HG03280 (cell line): Measurements from ENCODE around the gene DGKZ.
A peak's percentile ranks its signal among the peaks of the same experiment; 100 is the strongest.

Experiments
- ATAC-seq: cut with Tn5 transposase; IDR thresholded peaks from one replicate; pipeline ENCODE4 v1.9.1; 2021; ENCODE audit warnings: mild to moderate bottlenecking, moderate library complexity; ENCODE audit not compliant: unreplicated experiment

The DGKZ gene

GRCh38 chr11:46380340-46381047 lies 33.2 kb downstream of the DGKZ start:
- ATAC-seq: no peak

DNA sequence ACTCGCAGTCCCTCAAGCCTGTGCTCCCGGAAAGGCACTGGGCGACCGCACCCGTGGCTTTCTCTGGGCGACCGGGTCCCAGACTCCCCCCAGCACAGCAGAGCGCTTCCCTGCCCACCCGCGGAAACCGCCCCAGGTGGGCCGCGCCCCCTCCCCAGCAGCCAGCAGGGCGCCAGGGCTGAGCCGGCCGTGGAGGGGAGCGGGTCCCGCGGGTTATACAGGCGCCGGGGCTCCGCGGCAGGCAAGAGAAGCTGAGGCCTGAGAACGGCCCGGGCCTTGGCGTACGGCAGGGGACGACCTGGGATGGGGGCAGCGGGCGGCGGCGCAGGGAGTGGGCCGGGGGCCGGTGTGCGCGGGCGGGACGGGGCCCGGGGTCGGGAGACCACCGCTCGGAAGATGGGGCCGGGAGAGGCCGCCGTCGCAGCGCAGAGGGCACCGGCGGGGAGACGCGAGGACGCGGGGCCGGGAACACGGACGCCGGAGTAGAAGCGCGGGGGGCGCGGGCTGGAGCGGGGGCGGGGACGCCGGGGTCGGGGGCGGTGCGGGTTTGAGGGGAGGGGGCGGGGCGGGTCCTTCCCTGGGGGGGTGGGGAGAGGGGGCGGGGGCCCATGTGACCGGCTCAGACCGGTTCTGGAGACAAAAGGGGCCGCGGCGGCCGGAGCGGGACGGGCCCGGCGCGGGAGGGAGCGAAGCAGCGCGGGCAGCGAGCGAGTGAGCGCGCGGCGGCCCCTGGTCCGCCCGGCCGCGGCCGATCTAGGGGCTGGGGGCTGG lies 34.0 kb downstream of the DGKZ start, which contains the start of gene MDK:
MDK (plus strand) TSS at position 622 of the 771 bp plus-strand sequence. CDS start 389 bp downstream, outside the sequence.
- ATAC-seq: no peak

- ATAC-seq: no peak
Observed at GRCh38 chr11:46381819-46382645, 34.8 kb downstream of the DGKZ start.

GRCh38 chr11:46382646-46383403 lies 35.6 kb downstream of the DGKZ start:
- ATAC-seq: no peak

GRCh38 chr11:46383404-46383758 lies 36.1 kb downstream of the DGKZ start:
- no peak for ATAC-seq

DNA sequence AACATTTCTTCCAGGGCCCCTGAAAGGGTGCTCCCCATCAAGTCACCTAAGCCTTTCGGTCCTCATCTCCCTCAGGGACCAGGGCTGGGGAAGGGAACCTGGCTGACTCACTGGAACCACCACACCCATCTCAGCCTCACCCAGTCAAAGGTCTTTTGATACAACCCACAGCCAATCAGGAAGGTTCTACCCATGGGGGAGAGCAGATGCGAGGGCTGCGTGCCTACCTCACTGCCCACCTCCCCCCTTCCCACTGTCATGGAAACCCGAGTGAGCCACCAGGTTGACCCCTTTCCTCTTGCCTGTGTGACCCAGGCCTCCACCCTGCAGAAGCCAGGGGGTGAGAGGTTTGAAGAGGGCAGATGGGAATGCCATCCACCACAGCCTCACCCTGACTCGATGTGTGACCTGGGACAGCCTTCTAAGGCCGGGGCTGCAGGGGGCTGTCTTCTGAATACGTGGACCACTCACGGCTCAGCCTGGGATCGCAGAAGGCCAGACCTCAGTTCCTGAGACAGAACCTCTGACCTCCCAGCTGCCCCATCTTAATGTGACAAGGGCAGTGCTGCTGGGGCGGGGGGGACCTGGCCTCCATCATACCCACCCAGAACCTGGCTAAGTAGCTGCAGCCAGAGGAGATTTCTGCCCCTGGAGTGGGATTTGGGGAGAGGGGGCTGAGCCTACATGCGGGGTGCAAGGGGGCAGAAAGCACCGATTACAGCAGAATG lies 36.9 kb downstream of the DGKZ start:
- ATAC-seq: no peak

DNA sequence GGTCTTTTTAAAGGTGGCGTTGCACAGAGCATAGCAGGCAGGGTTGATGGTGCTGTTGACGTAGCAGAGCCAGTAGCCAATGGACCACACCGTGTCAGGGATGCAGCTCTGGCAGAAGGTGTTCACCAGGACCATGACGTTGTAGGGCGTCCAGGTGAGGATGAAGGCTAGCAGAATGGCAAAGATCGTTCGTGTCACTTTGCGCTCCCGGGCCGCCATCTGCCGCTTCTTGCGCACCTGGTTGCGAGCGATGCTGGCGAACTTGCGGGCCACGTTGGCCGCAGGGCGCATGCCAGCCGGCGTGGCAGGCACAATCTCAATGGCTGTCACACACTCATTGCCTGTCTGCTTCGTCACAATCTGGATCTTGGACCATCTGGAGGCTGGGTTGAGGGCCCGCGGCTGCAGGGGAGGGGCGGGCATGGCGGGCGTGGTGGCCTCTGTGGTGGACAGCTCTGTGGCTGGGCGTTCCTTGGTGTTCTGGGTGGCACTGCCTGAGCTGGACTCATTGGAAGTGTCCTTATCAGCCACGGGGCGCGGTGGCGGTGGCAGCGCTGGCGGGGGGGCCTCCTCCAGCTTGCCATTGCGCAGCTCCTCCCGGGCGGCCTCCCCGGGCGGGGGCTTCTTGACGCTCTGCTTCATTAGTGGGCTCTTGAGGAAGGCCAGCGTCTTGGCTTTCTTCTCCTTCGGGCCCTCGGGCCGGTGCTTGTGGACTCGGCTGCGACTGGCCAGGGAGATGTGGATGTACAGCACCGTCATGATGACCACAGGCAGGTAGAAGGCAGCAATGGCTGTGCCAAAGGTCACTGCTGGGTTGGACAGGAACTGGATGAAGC lies 38.1 kb downstream of the DGKZ start:
- no peak for ATAC-seq

DNA sequence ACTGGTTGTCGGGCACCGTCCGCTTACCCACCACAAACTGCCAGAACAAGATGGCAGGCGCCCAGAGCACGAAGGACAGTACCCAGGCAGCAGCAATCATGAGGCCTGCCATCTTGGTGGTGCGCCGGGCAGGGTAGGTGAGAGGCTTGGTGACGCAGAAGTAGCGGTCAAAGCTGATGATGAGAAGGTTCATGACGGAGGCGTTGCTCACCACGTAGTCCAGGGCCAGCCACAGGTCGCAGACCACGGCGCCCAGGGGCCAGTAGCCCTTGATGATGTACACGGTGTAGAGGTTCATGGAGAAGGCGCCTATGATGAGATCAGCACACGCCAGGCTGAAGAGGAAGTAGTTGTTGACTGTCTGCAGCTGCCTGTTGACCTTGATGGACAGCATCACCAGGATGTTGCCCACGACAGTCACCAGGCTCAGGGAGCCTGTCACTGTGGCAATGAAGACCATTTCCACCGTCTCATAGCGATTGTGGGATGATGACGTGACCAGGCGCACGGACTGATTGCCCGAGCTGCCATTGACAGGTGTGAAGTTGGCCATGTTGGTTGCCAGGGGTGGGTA lies 38.8 kb downstream of the DGKZ start:
- no peak for ATAC-seq

- ATAC-seq: no peak
Observed at GRCh38 chr11:46386674-46387073, 39.4 kb downstream of the DGKZ start.

DNA sequence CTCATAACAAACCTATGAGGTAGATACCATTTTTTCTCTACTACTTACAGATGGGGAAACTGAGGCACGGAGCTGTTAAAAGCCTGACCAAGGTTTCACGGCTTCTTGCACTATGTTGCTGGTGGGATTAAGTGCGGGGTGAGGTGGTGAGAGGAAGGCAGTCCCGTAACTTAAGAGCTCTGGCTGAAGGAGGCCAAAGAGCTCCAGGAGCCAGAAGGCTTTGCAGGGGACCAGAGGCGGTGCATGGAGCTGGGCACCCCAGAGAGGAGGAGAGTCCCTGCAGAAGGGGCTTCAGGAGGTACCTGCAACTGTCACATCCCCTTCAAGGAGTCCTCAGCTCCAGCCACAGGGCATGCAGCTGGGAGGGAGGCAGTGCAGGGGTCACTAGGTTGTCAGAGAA lies 40.2 kb downstream of the DGKZ start:
- no peak for ATAC-seq

DNA sequence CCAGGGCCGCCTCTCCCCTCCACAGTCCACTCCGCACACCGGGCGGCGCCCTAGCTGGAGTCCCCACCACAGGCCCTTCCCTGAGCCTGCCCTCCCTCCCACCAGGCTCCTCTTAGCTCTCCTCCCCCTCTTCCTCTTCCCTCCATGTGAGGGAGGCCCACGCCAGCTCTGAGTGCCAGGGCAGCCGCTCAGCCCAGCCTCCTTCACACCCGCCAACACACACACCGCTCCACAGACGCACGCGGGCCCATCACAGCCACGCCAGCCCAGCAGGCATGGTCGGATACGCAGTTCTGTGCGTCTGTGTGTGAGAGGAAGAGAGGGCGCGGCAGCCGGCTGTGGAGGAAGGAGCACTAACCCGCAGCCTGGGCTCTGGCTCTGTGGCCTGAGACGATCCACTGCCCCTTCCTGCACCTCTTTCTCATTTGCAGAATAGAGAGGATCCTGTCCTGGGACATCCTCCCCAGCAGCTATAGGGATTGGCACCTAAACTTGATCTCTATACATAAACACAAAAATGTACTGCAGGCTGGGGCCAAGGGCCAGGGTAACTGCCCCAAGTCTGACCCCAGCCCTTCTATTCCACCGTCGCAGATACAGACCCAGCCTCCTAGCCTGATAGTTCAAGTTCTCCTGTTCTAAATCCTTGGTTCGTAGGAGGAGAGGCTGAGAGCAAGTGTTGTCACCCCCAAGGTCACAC lies 40.8 kb downstream of the DGKZ start:
- no peak for ATAC-seq

DNA sequence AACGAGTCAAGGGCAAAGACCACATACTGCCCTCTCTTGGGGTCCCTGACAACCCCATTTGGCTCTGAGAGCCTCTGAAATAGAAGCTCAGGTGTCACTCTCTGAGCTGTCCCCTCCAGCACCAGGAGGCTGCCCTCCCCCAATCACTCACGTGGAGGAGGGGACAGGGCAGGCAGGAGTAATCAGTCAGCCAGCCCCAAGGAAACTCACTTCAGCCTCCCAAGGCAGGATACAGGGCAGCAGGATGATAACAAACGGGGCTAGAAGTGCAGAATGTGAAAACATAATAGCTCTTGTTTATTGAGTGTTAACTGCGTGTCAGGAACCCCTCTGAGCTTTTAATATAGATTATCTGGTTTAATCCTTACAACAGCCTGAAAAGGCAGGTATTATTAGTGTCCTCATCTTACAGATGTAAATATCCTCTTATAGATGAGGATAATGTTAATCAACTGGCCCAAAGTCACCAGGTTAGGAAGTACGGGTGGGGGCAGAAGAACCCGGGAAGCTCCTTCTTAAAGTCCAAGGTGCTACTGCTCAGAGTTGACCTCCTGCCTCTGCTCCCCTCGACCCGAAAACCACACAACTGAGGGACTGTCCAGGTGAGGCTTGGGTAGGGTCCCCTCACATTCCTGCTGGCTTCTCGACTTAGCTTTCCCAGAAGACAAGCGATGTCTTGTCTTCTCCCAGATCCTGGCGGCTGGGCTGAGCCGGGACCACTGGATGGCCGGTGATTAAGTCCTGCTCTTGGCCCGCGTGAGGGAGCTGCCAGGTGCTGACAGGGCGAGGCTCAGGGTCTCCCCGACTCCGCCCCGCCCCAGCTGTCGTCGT lies 41.6 kb downstream of the DGKZ start:
- ATAC-seq: no peak

- ATAC-seq: peak; percentile 54
Observed at GRCh38 chr11:46389450-46390330, 42.4 kb downstream of the DGKZ start.

DNA sequence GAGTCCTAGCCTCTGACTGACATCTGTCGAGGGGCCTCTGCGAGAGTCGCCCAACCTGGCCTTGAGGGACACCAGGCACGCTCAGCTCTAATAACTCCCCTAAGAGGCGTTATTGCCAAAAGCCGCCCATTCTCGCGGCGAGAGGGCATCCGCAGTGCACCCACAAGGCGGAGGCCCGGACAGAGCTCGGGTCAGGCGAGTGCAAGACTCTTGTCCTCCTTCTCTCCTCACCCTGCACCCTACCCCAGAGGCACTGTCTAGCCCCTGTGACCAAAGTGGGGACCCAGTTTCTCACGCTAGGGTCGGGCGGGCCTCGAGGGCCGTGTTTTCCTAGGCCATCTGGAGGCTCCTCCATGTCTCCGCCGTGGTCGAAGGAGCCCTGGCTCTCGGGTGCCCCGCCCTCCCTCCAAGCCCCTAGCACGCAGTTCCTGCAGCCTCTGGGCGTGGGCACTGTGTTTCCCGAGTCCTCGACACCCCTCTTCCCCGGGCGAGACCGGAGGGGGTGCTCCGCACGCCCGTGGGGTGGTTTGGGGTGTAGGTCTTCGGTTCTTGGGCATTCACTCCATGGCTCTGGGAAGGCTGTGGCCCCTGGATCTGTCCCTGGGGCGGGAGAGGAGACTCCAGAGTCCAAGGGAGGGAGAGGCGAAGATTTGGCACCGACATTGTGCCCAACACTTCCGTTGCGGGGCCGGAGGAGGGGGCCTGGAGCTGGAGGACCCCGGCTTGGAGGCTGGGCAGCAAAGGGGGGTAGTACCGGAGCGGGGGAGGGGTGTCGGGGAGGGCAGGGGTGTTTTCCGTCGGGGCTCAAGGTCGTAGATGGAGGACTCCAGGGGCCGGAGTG lies 43.3 kb downstream of the DGKZ start:
- ATAC-seq: no peak

DNA sequence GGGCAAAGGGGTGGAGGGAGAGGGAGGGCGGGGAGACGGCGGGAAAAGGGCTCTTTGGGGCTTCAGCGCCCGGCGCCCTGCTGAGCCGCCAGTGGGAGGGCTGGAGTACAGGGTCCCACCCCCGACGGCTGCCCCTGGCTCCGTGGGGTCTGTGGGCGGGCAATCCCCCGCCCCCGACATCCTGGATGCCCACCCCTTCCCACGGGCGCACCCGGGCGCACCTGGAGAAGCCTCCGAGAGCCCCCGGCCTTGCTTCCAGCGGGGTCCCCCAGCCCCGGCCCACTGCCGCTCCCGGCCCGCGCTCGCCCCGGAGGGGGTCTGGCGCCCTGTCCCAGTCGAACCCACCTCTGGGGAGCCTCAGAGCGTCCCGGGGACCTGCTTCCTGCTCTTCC lies 43.9 kb downstream of the DGKZ start:
- no peak for ATAC-seq
